Spleen (tissue), 11 donors: ENCODE data around the gene UBR4. TPM values are rescaled to one million over a fixed set of nuclear protein-coding genes. Genes with fewer than 3 reads are reported as not detected.
A peak's percentile ranks its signal among the peaks of the same experiment; 100 is the strongest.

Source experiments
- DNase-seq: peaks from one replicate; pipeline ENCODE4 v3.0.0-alpha.2; 2020
- H3K27ac ChIP-seq, 8 donors: fragments of 200-600 bp; sonication (generic) in 7 of 8; 1 replicate in 4 of 8; 2 replicates in 4 of 8; pipeline versions ENCODE4 v1.5.0 to v1.8.0; 2016 to 2021; ENCODE audit warnings: inconsistent platforms in 4 of 8, mild to moderate bottlenecking in 4 of 8, moderate library complexity in 1 of 8
- H3K27me3 ChIP-seq, 7 donors: fragments of 200-600 bp; sonication (generic) in 6 of 7; replicated peaks in 1 of 7; 1 replicate in 4 of 7; 2 replicates in 3 of 7; pipeline versions ENCODE4 v1.5.0 to v1.8.0; 2016 to 2021; ENCODE audit warnings: inconsistent platforms in 3 of 7, mild to moderate bottlenecking in 1 of 7
- H3K36me3 ChIP-seq, 6 donors: fragments of 200-600 bp; sonication (generic) in 5 of 6; 1 replicate in 4 of 6; 2 replicates in 2 of 6; pipeline versions ENCODE4 v1.5.0 to v1.8.0; 2016 to 2021; ENCODE audit warnings: inconsistent platforms in 2 of 6
- H3K4me1 ChIP-seq, 6 donors: fragments of 200-600 bp; sonication (generic) in 5 of 6; 1 replicate in 3 of 6; 2 replicates in 3 of 6; pipeline versions ENCODE4 v1.5.0 to v1.8.0; 2016 to 2021; ENCODE audit warnings: inconsistent platforms in 3 of 6
- H3K4me3 ChIP-seq, 8 donors: fragments of 200-600 bp; sonication (generic) in 7 of 8; 1 replicate in 4 of 8; 2 replicates in 4 of 8; pipeline versions ENCODE4 v1.5.0 to v1.8.0; 2016 to 2021; ENCODE audit warnings: inconsistent platforms in 4 of 8, mild to moderate bottlenecking in 4 of 8, moderate library complexity in 2 of 8
- H3K9me3 ChIP-seq, 8 donors: fragments of 200-600 bp; sonication (generic) in 7 of 8; 1 replicate in 4 of 8; 2 replicates in 4 of 8; pipeline versions ENCODE4 v1.5.0 to v1.8.0; 2016 to 2021; ENCODE audit warnings: inconsistent platforms in 4 of 8
- CTCF ChIP-seq, 11 experiments: fragments of 200-600 bp in 7 of 11; fragments of 450-650 bp in 4 of 11; sonication (generic) in 4 of 11; IDR thresholded peaks in 8 of 11; conservative IDR thresholded peaks in 3 of 11; 1 replicate in 7 of 11; 2 replicates in 4 of 11; pipeline versions ENCODE4 v1.4.0 to v1.8.0; 2016 to 2021; ENCODE audit warnings: antibody characterized with exemption in 11 of 11, inconsistent platforms in 4 of 11, mild to moderate bottlenecking in 1 of 11
- POLR2A ChIP-seq, 3 donors: fragments of 450-650 bp; IDR thresholded peaks; one replicate each; pipeline ENCODE4 v1.5.1; 2017; ENCODE audit warnings: antibody characterized with exemption in 3 of 3, mild to moderate bottlenecking in 1 of 3
- POLR2AphosphoS5 ChIP-seq, 3 donors: sonication (generic); formaldehyde crosslinking; IDR thresholded peaks; one replicate each; pipeline ENCODE4 v1.5.1; 2017; ENCODE audit warnings: antibody characterized with exemption in 3 of 3
- WGBS, 5 donors: extraction: QIAGEN DNeasy Blood & Tissue Kit in 3 of 5; methylation state at CpG; one replicate each; pipeline versions ENCODE4 v1.1.5 to v1.1.7; 2013 to 2018; 5-methylcytosine and 5-hydroxymethylcytosine counted together
- intact Hi-C: fragments of 100-400 bp; cut with DNase I; formaldehyde crosslinking; loops from one replicate; pipeline ENCODE4 v1.15.0; 2023; ENCODE audit warnings: low total_unique reads
- polyA plus RNA-seq, 3 donors: library from polyadenylated mRNA; stranded (reverse); fragments of 200-250 nt; gene quantifications; one replicate each; pipeline ENCODE4 v1.2.1, GENCODE V29; 2013
- total RNA-seq, 7 donors: library from RNA; depleted of rRNA in 3 of 7; stranded (reverse); fragments of >200 nt in 3 of 7; fragmentation: NEBNext Ultra II Directional in 4 of 7; extraction: Animal tissue kit (Norgen Biotek cat#: 25700) in 4 of 7; gene quantifications; one replicate each; pipeline versions ENCODE4 v1.1.0 to v1.2.1, GENCODE V29; 2016 to 2021
- donor health status: healthy with polysubstance abuse.
- donor health status: DM: no; HTN: no; CAD: no; lungs with moderate emphysema.
- donor health status: DM: no; HTN: no; CAD: no.
- donor health status: Bipolar disorder and iron deficiency.
- donor health status: healthy.
- donor health status: DM: no; HTN: no; CAD: no.
- donor health status: DM: yes; HTN: yes; CAD: no.

Gene UBR4
- total and polyA plus RNA-seq, 10 donors: 72.5 to 184 (median 149) TPM

- TF ChIP-seq CTCF (IDR thresholded peaks at IDR 0.05 in 8 of 11, conservative IDR thresholded peaks at IDR 0.05 in 3 of 11) (no peak), POLR2AphosphoS5 (IDR thresholded peaks at IDR 0.05) (no peak), POLR2A (IDR thresholded peaks at IDR 0.05) (no peak)
- Histone ChIP-seq H3K27ac (peak overlapping the region in 3 of 8 donors; percentile 22 to 70 (median 64)), H3K9me3 (peaks cover 0 to 18% (median 13%) of the 10 kb centered on the region in 8 donors), H3K4me1 (peaks cover 0 to 20% (median 10%) of the 10 kb centered on the region in 6 donors), H3K4me3 (no peak overlapping the region), H3K36me3 (peaks cover 9 to 100% (median 92%) of the 10 kb centered on the region in 6 donors), H3K27me3 (no peaks in the 10 kb centered on the region)
- DNase-seq: no peak
- WGBS, 5 donors: 79 to 91% (median 84%) methylated on average over 6 of the region's 6 CpGs
- intact Hi-C loops: no loop called here
These were observed 79.6 kb downstream of the UBR4 start for GRCh38 chr1:19130468-19130867.

- no peak for DNase-seq
- H3K36me3 ChIP-seq: peaks cover 9 to 100% (median 93%) of the 10 kb centered on the region in 6 donors
- H3K27ac ChIP-seq: peak overlapping the region in 6 of 8 donors; percentile 22 to 70 (median 52)
- H3K4me3 ChIP-seq: no peak overlapping the region
- TF ChIP-seq POLR2A (IDR thresholded peaks at IDR 0.05) (no peak), POLR2AphosphoS5 (IDR thresholded peaks at IDR 0.05) (no peak), CTCF (IDR thresholded peaks at IDR 0.05 in 8 of 11, conservative IDR thresholded peaks at IDR 0.05 in 3 of 11) (no peak)
- intact Hi-C loops: no loop called here
- H3K9me3 ChIP-seq: peaks cover 0 to 11% (median 11%) of the 10 kb centered on the region in 8 donors
- 53 to 70% (median 65%) methylated on average over 6 of the region's 6 CpGs for WGBS, 5 donors
- H3K4me1 ChIP-seq: peaks cover 0 to 34% (median 18%) of the 10 kb centered on the region in 6 donors
- H3K27me3 ChIP-seq: no peaks in the 10 kb centered on the region
These were observed 81.0 kb downstream of the UBR4 start for GRCh38 chr1:19128968-19129514.

GRCh38 chr1:19124273-19124672 lies 85.8 kb downstream of the UBR4 start:
- WGBS, 5 donors: 22 to 56% (median 33%) methylated on average over 5 of the region's 5 CpGs
- no peak for DNase-seq
- intact Hi-C loops: no loop called here
- Histone ChIP-seq H3K36me3 (peaks cover 9 to 100% (median 100%) of the 10 kb centered on the region in 6 donors), H3K4me3 (no peak overlapping the region), H3K27ac (peak overlapping the region in 4 of 8 donors; percentile 17 to 62 (median 48)), H3K9me3 (no peaks in the 10 kb centered on the region), H3K27me3 (no peaks in the 10 kb centered on the region), H3K4me1 (peaks cover 0 to 61% (median 22%) of the 10 kb centered on the region in 6 donors)
- no peak for TF ChIP-seq POLR2A (IDR thresholded peaks at IDR 0.05)
- TF ChIP-seq CTCF (IDR thresholded peaks at IDR 0.05 in 8 of 11, conservative IDR thresholded peaks at IDR 0.05 in 3 of 11): no peak
- TF ChIP-seq POLR2AphosphoS5 (IDR thresholded peaks at IDR 0.05): no peak

GRCh38 chr1:19123837-19124236 lies 86.2 kb downstream of the UBR4 start:
- intact Hi-C loops: no loop called here
- peak overlapping the region in 3 of 8 donors; percentile 43 to 62 (median 52) for H3K27ac ChIP-seq
- no peaks in the 10 kb centered on the region for H3K9me3 ChIP-seq
- H3K4me1 ChIP-seq: peaks cover 0 to 57% (median 18%) of the 10 kb centered on the region in 6 donors
- no peak for DNase-seq
- H3K4me3 ChIP-seq: no peak overlapping the region
- 24 to 45% (median 33%) methylated on average over 1 of the region's 1 CpG for WGBS, 5 donors
- H3K27me3 ChIP-seq: no peaks in the 10 kb centered on the region
- TF ChIP-seq POLR2A (IDR thresholded peaks at IDR 0.05): no peak
- peak in 1 of 3 donors; percentile 25 for TF ChIP-seq POLR2AphosphoS5 (IDR thresholded peaks at IDR 0.05)
- H3K36me3 ChIP-seq: peaks cover 9 to 100% (median 100%) of the 10 kb centered on the region in 6 donors
